Measurements from ENCODE around the gene SLC2A9.

SLC2A9 gene

GRCh38 chr4:9976293-9976692 is 45.0 kb downstream of the SLC2A9 start:
- TF ChIP-seq CSRNP3 (CRISPR knock-in tag; IDR thresholded peaks at IDR 0.05) (no peak), ZFP30 (CRISPR knock-in tag; IDR thresholded peaks at IDR 0.05) (no peak), OSR1 (CRISPR knock-in tag; IDR thresholded peaks at IDR 0.05) (no peak), RARB (CRISPR knock-in tag; IDR thresholded peaks at IDR 0.05) (no peak), ESRRG (CRISPR knock-in tag; IDR thresholded peaks at IDR 0.05) (no peak), ZNF70 (CRISPR knock-in tag; IDR thresholded peaks at IDR 0.05) (no peak), ARNTL (CRISPR knock-in tag; IDR thresholded peaks at IDR 0.05; ENCODE audit: borderline replicate concordance, low read depth) (no peak), CREB5 (CRISPR knock-in tag; IDR thresholded peaks at IDR 0.05; ENCODE audit: low read depth) (no peak)
- no peak for ATAC-seq

- ATAC-seq = no peak
- TF ChIP-seq ARNTL (CRISPR knock-in tag; IDR thresholded peaks at IDR 0.05; ENCODE audit: borderline replicate concordance, low read depth) (no peak), ESRRG (CRISPR knock-in tag; IDR thresholded peaks at IDR 0.05) (no peak), ZC3H10 (CRISPR knock-in tag; IDR thresholded peaks at IDR 0.05) (no peak), CSRNP3 (CRISPR knock-in tag; IDR thresholded peaks at IDR 0.05) (no peak), GLIS3 (CRISPR knock-in tag; IDR thresholded peaks at IDR 0.05) (no peak), TSHZ2 (CRISPR knock-in tag; IDR thresholded peaks at IDR 0.05) (no peak), TCF4 (CRISPR knock-in tag; IDR thresholded peaks at IDR 0.05; ENCODE audit: borderline replicate concordance) (no peak), SNAI2 (CRISPR knock-in tag; IDR thresholded peaks at IDR 0.05) (no peak), ZNF565 (CRISPR knock-in tag; conservative IDR thresholded peaks at IDR 0.05; ENCODE audit: low read depth) (no peak), ZFP3 (CRISPR knock-in tag; IDR thresholded peaks at IDR 0.05) (no peak), ISL1 (CRISPR knock-in tag; IDR thresholded peaks at IDR 0.05) (no peak), OSR1 (CRISPR knock-in tag; IDR thresholded peaks at IDR 0.05) (no peak), RARB (CRISPR knock-in tag; IDR thresholded peaks at IDR 0.05) (no peak)
Measured at GRCh38 chr4:9971711-9972110, 49.6 kb downstream of the SLC2A9 start.

- TF ChIP-seq ZNF70 (CRISPR knock-in tag; IDR thresholded peaks at IDR 0.05) = no peak
- no peak for TF ChIP-seq ZNF565 (CRISPR knock-in tag; conservative IDR thresholded peaks at IDR 0.05; ENCODE audit: low read depth)
- TF ChIP-seq BACH2 (CRISPR knock-in tag; IDR thresholded peaks at IDR 0.05; ENCODE audit: borderline replicate concordance) = no peak
- no peak for TF ChIP-seq ESRRG (CRISPR knock-in tag; IDR thresholded peaks at IDR 0.05)
- no peak for TF ChIP-seq ARNTL (CRISPR knock-in tag; IDR thresholded peaks at IDR 0.05; ENCODE audit: borderline replicate concordance, low read depth)
- TF ChIP-seq PATZ1 (CRISPR knock-in tag; IDR thresholded peaks at IDR 0.05; ENCODE audit: borderline replicate concordance) = no peak
- no peak for TF ChIP-seq SNAI2 (CRISPR knock-in tag; IDR thresholded peaks at IDR 0.05)
- TF ChIP-seq ISL1 (CRISPR knock-in tag; IDR thresholded peaks at IDR 0.05) = no peak
- TF ChIP-seq ZFP30 (CRISPR knock-in tag; IDR thresholded peaks at IDR 0.05) = no peak
- TF ChIP-seq TCF4 (CRISPR knock-in tag; IDR thresholded peaks at IDR 0.05; ENCODE audit: borderline replicate concordance) = no peak
- TF ChIP-seq TOX (CRISPR knock-in tag; IDR thresholded peaks at IDR 0.05; ENCODE audit: borderline replicate concordance) = no peak
- TF ChIP-seq OSR1 (CRISPR knock-in tag; IDR thresholded peaks at IDR 0.05) = no peak
- no peak for ATAC-seq
Measured at GRCh38 chr4:9970399-9971011, 50.8 kb downstream of the SLC2A9 start.
